DND-41 (cell line): Measurements from ENCODE around the gene AGO4.
"Not testable (repeated sequence)": the region's sequence is repeated elsewhere in the genome, so short reads cannot be mapped to it uniquely, and the experiment has no call there.

ENCODE experiments used
- EZH2 ChIP-seq: IDR thresholded peaks from 3 replicates; pipeline ENCODE4 v1.6.1; 2012; ENCODE audit warnings: borderline replicate concordance, low read depth, mild to moderate bottlenecking, moderate library complexity, low read length, inconsistent platforms; ENCODE audit not compliant: severe bottlenecking
- TF ChIP-seq, protein P1 (sequence below): IDR thresholded peaks from 2 replicates; pipeline ENCODE4 v1.5.1; 2012; ENCODE audit warnings: borderline replicate concordance, low read length, moderate library complexity, mild to moderate bottlenecking; ENCODE audit not compliant: poor library complexity, severe bottlenecking; ENCODE audit errors: extremely low read depth

DNA sequence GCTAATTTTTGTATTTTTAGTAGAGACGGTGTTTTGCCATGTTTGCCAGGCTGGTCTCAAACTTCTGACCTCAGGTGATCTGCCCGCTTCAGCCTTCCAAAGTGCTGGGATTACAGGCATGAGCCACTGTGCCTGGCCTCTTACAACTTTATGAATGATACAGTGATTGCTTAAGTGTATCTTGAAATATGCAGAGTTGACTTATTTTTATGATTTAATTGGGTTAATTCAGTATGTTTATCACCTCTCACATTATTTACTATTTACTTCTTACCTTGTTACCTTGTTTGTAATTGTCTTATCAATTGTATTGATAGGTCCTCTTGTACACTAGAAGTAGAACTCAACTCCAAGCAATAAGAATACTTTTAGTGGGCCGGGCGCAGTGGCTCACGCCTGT lies 4.9 kb downstream of the AGO4 start:
- TF ChIP-seq, protein P1, sequence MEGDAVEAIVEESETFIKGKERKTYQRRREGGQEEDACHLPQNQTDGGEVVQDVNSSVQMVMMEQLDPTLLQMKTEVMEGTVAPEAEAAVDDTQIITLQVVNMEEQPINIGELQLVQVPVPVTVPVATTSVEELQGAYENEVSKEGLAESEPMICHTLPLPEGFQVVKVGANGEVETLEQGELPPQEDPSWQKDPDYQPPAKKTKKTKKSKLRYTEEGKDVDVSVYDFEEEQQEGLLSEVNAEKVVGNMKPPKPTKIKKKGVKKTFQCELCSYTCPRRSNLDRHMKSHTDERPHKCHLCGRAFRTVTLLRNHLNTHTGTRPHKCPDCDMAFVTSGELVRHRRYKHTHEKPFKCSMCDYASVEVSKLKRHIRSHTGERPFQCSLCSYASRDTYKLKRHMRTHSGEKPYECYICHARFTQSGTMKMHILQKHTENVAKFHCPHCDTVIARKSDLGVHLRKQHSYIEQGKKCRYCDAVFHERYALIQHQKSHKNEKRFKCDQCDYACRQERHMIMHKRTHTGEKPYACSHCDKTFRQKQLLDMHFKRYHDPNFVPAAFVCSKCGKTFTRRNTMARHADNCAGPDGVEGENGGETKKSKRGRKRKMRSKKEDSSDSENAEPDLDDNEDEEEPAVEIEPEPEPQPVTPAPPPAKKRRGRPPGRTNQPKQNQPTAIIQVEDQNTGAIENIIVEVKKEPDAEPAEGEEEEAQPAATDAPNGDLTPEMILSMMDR: not testable (repeated sequence)
- TF ChIP-seq EZH2: not testable (repeated sequence)
